H1 (cell line): ENCODE measurements around the gene JAKMIP1. TPM values are rescaled to one million over a fixed set of nuclear protein-coding genes. Genes with fewer than 3 reads are reported as not detected.

ENCODE experiments used
- CTCF ChIP-seq, 3 experiments: IDR thresholded peaks; 1 replicate in 2 of 3; 2 replicates in 1 of 3; pipeline versions ENCODE4 v1.5.1 to v1.6.1; 2011; ENCODE audit warnings: low read length in 3 of 3, mild to moderate bottlenecking in 3 of 3, inconsistent platforms in 2 of 3, low read depth in 1 of 3, moderate library complexity in 1 of 3; ENCODE audit not compliant: insufficient read depth in 1 of 3; ENCODE audit errors: control extremely low read depth in 1 of 3
- MAX ChIP-seq: IDR thresholded peaks from 2 replicates; pipeline ENCODE4 v1.6.1; 2012; ENCODE audit warnings: inconsistent platforms
- RBBP5 ChIP-seq: IDR thresholded peaks from 2 replicates; pipeline ENCODE4 v1.7.1; 2012; ENCODE audit warnings: low read depth, mild to moderate bottlenecking, inconsistent platforms, low read length, moderate library complexity, borderline replicate concordance
- polyA plus RNA-seq, 7 experiments: library from polyadenylated mRNA; depleted of rRNA in 3 of 7; stranded (reverse) in 5 of 7; unstranded in 2 of 7; fragments of >200 nt in 5 of 7; fragments of 200-250 nt in 2 of 7; gene quantifications; 1 replicate in 5 of 7; 2 replicates in 1 of 7; 4 replicates in 1 of 7; pipeline versions ENCODE4 v1.2.1 to v1.2.3, GENCODE V29; 2011 to 2013; ENCODE audit warnings: missing spikeins in 2 of 7, mixed read lengths in 2 of 7
- total RNA-seq: library from RNA; stranded (reverse); fragmentation: NEBNext Ultra II Directional; extraction: Animal tissue kit (Norgen Biotek cat#: 25700); gene quantifications from 2 replicates; pipeline ENCODE4 v1.2.1, GENCODE V29; 2021

JAKMIP1 gene
- total and polyA plus RNA-seq, 2 of the 8 experiments (the other 6 are each of a cell fraction or from before 2014, with no cell fraction given), result 2.5 to 4.4 TPM

GRCh38 chr4:6008092-6008551 is 192.2 kb downstream of the JAKMIP1 start (continued):
- TF ChIP-seq CTCF (IDR thresholded peaks at IDR 0.05; ENCODE audit: control extremely low read depth in 1 of 3, insufficient read depth in 1 of 3, low read depth in 1 of 3, low read length in 3 of 3), result peak in 2 of 3 experiments; percentile 40 to 72; a peak in 3 of 4 replicates
- TF ChIP-seq MAX, result peak; percentile 22; the same call in 1 of the 2 replicates
- 0 out of 2 replicates have a peak, but pooled peaks have one; percentile 37 for TF ChIP-seq RBBP5
